ENCODE results near the gene MAFB. TPM values are rescaled to one million over a fixed set of nuclear protein-coding genes. Genes with fewer than 3 reads are reported as not detected.

MAFB gene
- total RNA-seq, 4 donors from 2014 or later: 58.3 to 93.6 (median 88.7) TPM

GRCh38 chr20:40652441-40652987, 36.5 kb downstream of the MAFB start:
- no peak for DNase-seq (ENCODE audit: low spot score in 2 of 2)
- WGBS, 2 donors: 61 to 62% methylated on average over 8 of the region's 8 CpGs
- TF ChIP-seq EP300 (IDR thresholded peaks at IDR 0.05) (no peak), POLR2A (IDR thresholded peaks at IDR 0.05) (no peak), CTCF (IDR thresholded peaks at IDR 0.05) (no peak)
- Histone ChIP-seq H3K27me3 (no peaks in the 10 kb centered on the region), H3K4me1 (peaks cover 0 to 4% (median 0%) of the 10 kb centered on the region in 4 donors), H3K9me3 (no peaks in the 10 kb centered on the region), H3K4me3 (no peak overlapping the region), H3K36me3 (no peaks in the 10 kb centered on the region), H3K27ac (no peak overlapping the region)

- no peaks in the 10 kb centered on the region for H3K27me3 ChIP-seq
- H3K36me3 ChIP-seq: no peaks in the 10 kb centered on the region
- no peak for DNase-seq (ENCODE audit: low spot score in 2 of 2)
- H3K4me1 ChIP-seq: peaks cover 0 to 9% (median 0%) of the 10 kb centered on the region in 4 donors
- H3K4me3 ChIP-seq: no peak overlapping the region
- no peak overlapping the region for H3K27ac ChIP-seq
- WGBS, 2 donors: 61 to 67% methylated on average over 2 of the region's 2 CpGs
- no peaks in the 10 kb centered on the region for H3K9me3 ChIP-seq
- TF ChIP-seq EP300 (IDR thresholded peaks at IDR 0.05) (no peak), POLR2A (IDR thresholded peaks at IDR 0.05) (no peak), CTCF (IDR thresholded peaks at IDR 0.05) (no peak)
Measured at GRCh38 chr20:40651151-40651550, 37.9 kb downstream of the MAFB start.

DNA sequence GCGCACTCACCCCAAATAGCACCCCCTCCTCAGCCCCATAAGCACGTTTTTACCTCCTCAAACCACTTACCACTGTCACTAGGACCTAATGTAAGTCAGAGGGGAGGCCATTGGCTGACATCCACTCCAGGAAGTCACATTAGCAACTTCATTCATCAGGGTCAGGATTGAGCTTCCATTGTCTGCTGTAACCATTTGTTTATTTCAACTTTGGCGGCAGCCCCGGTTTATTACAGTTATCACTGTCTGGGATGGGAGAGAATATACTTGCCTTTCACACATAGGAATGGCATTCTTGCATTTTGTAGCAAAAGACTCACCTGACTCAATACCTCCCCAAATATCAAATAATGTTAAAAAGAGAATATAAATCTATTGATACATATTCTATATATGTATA, 38.3 kb downstream of the MAFB start:
- no peak overlapping the region for H3K4me3 ChIP-seq
- TF ChIP-seq CTCF (IDR thresholded peaks at IDR 0.05): no peak
- H3K4me1 ChIP-seq: peaks cover 0 to 10% (median 0%) of the 10 kb centered on the region in 4 donors
- H3K27me3 ChIP-seq: no peaks in the 10 kb centered on the region
- H3K27ac ChIP-seq: no peak overlapping the region
- H3K9me3 ChIP-seq: no peaks in the 10 kb centered on the region
- no peaks in the 10 kb centered on the region for H3K36me3 ChIP-seq
- 48 to 55% methylated on average over 4 of the region's 4 CpGs for WGBS, 2 donors
- no peak for DNase-seq (ENCODE audit: low spot score in 2 of 2)

GRCh38 chr20:40648210-40649072, 40.6 kb downstream of the MAFB start:
- WGBS, 2 donors: 80 to 89% methylated on average over 6 of the region's 6 CpGs
- H3K27ac ChIP-seq: no peak overlapping the region
- TF ChIP-seq POLR2A (IDR thresholded peaks at IDR 0.05): no peak

DNA sequence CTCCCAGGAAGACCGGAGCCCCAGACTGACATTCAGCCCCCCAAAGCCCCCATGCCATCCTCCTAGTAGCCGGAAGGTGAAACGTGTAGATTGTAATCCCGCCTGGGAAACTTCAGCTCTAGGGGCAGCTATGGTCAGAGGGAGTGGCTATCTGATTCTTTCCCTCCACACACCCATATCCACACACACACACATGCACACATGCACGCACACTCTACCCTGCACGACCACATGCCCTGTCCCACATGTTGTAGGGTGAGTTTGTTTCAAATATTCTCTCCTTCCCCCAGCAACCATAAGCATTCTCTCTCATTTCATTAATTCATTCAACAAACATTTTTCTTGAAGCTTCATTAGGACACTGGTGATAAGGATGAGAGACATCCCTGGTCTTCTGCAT, 42.2 kb downstream of the MAFB start:
- DNase-seq (ENCODE audit: low spot score in 2 of 2): no peak
- H3K27ac ChIP-seq: no peak overlapping the region
- WGBS, 2 donors: 29 to 33% methylated on average over 6 of the region's 6 CpGs
- H3K4me3 ChIP-seq: no peak overlapping the region
- no peaks in the 10 kb centered on the region for H3K36me3 ChIP-seq
- peaks cover 0 to 6% (median 0%) of the 10 kb centered on the region in 4 donors for H3K4me1 ChIP-seq
- TF ChIP-seq CTCF (IDR thresholded peaks at IDR 0.05) (no peak), EP300 (IDR thresholded peaks at IDR 0.05) (no peak), POLR2A (IDR thresholded peaks at IDR 0.05) (no peak)
- no peaks in the 10 kb centered on the region for H3K9me3 ChIP-seq
- H3K27me3 ChIP-seq: no peaks in the 10 kb centered on the region

More at GRCh38 chr20:40648210-40649072, 40.6 kb downstream of the MAFB start:
- H3K36me3 ChIP-seq: no peaks in the 10 kb centered on the region
- H3K9me3 ChIP-seq: no peaks in the 10 kb centered on the region
- H3K4me1 ChIP-seq: peaks cover 0 to 10% (median 0%) of the 10 kb centered on the region in 4 donors
- no peak for DNase-seq (ENCODE audit: low spot score in 2 of 2)
- H3K27me3 ChIP-seq: no peaks in the 10 kb centered on the region
- no peak overlapping the region for H3K4me3 ChIP-seq
